HG02884 (cell line): Measurements from ENCODE around the gene CFAP54.
"Not testable (repeated sequence)": the region's sequence is repeated elsewhere in the genome, so short reads cannot be mapped to it uniquely, and the experiment has no call there.

Experiments
- ATAC-seq: cut with Tn5 transposase; IDR thresholded peaks from one replicate; pipeline ENCODE4 v1.9.1; 2021; ENCODE audit warnings: mild to moderate bottlenecking, moderate library complexity; ENCODE audit not compliant: unreplicated experiment

The CFAP54 gene

GRCh38 chr12:96606134-96606533, 116.8 kb downstream of the CFAP54 start:
- no peak for ATAC-seq

- ATAC-seq, result no peak
Observed at GRCh38 chr12:96606644-96607043, 117.3 kb downstream of the CFAP54 start.

- no peak for ATAC-seq
Observed at GRCh38 chr12:96617178-96617577, 127.8 kb downstream of the CFAP54 start.

- ATAC-seq, result no peak
Observed at GRCh38 chr12:96623155-96623554, 133.8 kb downstream of the CFAP54 start.

- ATAC-seq, result no peak
Observed at GRCh38 chr12:96623656-96624217, 134.4 kb downstream of the CFAP54 start.

DNA sequence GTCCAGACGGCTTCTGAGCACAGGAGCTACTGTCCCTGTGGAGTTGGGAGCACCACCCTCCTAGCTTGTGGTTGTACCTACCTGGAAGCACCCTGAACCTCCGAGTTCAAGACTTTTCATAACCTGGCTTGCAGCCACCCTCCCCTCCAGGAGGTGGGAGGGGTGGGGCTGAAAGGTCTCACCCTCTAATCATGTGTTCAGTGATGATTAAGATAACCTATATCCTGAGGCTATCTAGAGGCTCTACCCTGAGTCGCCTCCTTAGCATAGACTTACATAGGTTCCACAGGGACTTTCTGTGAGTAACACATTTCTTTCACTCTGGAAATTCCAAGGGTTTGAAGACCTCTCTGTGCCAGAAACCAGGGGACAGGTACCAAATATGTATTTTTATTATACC, 146.5 kb downstream of the CFAP54 start:
- ATAC-seq, result no peak

GRCh38 chr12:96636895-96637294, 147.5 kb downstream of the CFAP54 start:
- ATAC-seq, result no peak

DNA sequence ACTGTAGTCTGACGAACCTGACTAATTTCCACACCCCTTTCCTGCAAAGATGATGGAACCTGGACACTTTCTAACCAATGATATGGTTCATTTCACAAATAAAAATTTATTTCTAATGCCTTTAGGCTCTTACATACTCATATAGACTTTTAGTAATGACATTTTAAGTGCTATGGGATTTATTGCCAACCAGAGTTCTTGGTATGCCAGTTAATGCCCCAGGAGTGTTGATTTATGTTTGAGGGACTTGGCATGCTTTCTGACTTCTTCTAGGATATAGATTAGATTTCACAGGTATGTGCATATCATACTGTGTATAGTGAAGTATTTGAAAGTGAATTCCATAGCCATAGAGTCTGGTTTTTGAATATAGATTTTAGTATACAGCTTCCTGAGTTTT, 159.5 kb downstream of the CFAP54 start:
- ATAC-seq, result no peak

GRCh38 chr12:96652870-96653269, 163.5 kb downstream of the CFAP54 start:
- no peak for ATAC-seq

DNA sequence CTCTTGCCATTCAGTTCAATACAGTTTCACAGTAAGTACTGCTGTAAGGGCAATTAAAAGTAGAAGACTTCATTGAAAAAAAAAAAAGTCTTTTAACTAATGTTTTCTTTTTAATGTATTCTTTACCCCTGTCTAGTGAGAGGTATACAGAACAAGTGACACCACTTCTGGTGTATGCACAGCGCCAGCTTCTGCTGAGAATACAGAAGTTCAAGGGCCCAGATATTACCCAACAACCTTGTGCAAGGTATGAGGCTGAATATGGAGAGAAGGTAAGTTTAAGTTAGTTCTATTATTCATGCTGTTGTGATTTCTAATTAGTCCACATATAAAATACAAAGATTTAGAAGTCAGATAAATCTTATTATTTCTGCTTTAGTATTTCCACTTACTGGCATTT, 168.7 kb downstream of the CFAP54 start:
- no peak for ATAC-seq

DNA sequence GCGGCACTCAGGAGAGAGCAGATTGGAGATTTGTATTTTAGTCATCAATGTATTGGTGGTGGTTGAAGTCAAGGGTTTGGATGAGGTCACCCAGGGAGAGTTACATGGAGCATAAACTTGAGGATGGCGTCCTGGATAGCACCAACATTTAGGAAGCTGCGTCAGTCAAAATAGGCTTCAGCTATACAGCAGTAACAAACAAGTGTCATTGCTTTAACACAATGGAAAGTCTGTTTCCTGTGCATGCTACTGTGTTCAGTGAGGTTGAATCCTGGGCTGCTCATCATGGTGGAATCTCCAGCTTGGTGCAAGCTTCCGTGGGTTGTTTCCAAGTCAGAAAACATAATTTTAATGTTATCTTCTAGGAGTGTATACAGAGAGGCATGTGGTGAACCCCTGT, 180.4 kb downstream of the CFAP54 start:
- ATAC-seq, result no peak

DNA sequence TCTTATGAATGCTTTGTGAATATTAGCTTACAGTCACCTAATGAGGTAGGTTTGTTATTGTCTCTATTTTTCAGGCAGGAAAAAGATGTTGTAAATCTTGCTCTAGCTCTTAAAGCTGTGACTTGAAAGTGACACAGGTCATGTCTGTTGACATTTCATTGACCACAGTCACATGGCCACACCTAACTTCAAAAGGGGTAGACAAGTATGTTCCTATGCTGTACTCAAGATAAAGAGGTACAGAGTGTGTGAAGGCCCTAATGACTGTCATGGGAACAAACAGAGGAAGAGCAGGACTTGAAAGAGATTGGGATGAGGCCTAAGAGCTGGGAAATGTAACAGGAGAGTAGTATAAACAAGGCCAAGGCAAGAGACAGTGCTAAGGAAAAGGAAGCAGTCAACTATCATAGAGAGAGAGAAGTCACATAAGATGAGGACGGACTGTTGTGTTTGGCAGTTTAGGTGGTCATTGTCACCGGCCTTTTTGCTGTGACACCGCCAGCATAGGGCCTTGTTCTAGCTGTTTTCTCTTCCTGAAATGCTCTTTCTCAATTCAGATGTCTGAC, 181.0 kb downstream of the CFAP54 start:
- ATAC-seq, result no peak

- ATAC-seq, result not testable (repeated sequence)
Observed at GRCh38 chr12:96675519-96675918, 186.1 kb downstream of the CFAP54 start.

- no peak for ATAC-seq
Observed at GRCh38 chr12:96677363-96677762, 188.0 kb downstream of the CFAP54 start.

DNA sequence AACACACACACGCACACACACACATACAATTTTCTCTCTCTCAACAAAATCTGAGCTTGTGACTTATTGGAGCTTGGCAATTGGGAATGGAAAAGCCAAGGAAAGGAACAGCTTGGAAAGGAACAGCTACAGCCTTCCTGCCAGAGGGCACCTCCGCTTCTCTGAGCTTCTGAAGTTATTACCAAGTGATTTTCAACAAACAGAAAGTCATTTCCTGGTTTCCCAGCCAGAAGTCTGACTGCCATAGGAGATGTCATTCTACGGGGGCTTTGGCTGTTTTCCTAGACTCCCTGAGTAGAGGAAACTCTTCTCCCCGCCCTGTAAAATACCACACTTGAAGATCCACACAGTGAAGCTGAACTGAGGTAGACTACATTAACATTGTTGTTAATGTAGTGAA, 198.3 kb downstream of the CFAP54 start:
- no peak for ATAC-seq

GRCh38 chr12:96698521-96698920, 209.1 kb downstream of the CFAP54 start:
- no peak for ATAC-seq

- ATAC-seq, result no peak
Observed at GRCh38 chr12:96698965-96699364, 209.6 kb downstream of the CFAP54 start.

DNA sequence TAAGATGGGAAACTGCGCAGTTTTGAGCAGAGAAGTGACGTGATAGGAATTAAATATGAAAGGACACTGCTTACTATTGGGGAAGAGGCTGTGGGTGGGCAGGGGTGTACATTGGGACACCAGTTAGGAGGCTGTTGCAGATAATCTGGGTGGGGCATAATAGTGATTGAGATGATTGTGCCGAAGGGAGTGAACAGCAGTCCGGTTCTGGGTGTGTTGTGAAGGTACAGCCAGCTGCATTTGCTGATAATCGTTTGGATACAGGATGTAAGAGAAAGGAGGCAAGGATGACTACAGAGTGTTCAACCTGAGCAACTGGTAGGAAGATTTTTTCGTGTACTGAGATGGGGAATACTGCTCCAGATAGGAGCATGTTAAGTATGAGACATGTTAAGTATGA, 212.5 kb downstream of the CFAP54 start:
- no peak for ATAC-seq

DNA sequence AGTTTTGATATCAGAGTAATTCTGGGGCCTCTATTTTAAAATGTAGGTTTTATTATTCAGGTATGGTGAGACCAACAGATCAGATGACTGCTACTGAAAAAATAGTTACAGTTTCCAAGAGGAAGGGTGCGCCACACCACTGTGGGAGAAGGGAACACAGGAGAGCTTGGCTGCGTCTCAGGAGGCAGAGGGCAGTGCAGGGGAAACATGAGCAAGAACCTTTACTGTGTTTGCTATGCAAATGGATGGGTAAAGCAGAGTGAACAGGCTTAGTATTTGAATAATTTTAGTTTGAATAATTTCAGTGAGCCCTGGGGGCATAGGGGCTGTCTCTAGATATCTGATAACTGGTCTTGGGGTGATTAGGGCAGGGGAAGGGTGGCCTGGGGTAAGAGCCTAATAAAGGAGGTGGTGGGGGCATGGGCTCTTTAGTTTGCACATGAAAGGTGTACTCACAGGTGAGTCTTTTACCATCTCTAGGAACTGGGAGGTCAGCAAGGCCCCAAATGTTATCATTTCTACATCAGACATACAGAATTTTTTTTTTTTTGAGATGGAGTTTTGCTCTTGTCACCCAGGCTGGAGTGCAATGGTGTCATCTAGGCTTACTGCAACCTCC, 220.9 kb downstream of the CFAP54 start:
- no peak for ATAC-seq

DNA sequence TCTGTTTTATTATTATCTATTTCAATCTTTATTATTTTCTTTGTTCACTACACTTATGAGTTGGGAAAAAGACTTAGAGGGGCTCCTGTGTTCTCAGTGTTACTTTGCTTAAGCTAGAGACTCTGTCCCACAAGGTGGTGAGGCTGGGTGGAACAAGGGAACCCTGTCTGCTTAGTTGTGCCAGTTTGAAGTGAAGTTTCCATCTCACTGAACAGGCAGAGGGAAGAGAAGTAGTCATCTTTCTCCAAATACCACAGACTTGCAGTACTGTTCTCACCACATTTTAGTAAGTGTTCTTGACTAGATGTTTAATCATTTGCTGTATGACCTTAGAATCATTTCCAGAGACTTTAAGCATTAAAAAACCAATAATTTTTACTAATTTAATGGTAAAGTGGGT, 222.0 kb downstream of the CFAP54 start:
- ATAC-seq, result no peak

- no peak for ATAC-seq
Observed at GRCh38 chr12:96714199-96714598, 224.8 kb downstream of the CFAP54 start.

GRCh38 chr12:96719660-96720362, 230.4 kb downstream of the CFAP54 start:
- ATAC-seq, result peak; percentile 93
